Cardiac fibroblast (primary cell): ENCODE measurements around the gene DCDC2B.

Experiments
- DNase-seq, 2 donors: peaks; one replicate each; pipeline versions ENCODE4 v3.0.0 to v3.0.0-alpha.2; 2010; ENCODE audit warnings: low read depth in 2 of 2
- H3K4me3 ChIP-seq, 2 donors: replicated peaks in 1 of 2; 1 replicate in 1 of 2; 2 replicates in 1 of 2; pipeline ENCODE4 v1.5.1; 2011; ENCODE audit warnings: low read depth in 2 of 2, low read length in 2 of 2, mild to moderate bottlenecking in 2 of 2, moderate library complexity in 1 of 2
- CTCF ChIP-seq: IDR thresholded peaks from one replicate; pipeline ENCODE4 v1.5.1; 2011; ENCODE audit warnings: low read depth, mild to moderate bottlenecking, low read length, inconsistent platforms

The DCDC2B gene

GRCh38 chr1:32179193-32179442, 29.8 kb upstream of the DCDC2B start:
- peak overlapping the region; percentile 26 to 76 for H3K4me3 ChIP-seq
- no peak for TF ChIP-seq CTCF
- DNase-seq: no peak

- DNase-seq: peak; percentile 93 to 96
- no peak for TF ChIP-seq CTCF
- peak within 1 kb of the TSS; percentile 67 to 76 for H3K4me3 ChIP-seq
Measured at GRCh38 chr1:32179443-32180185, 29.3 kb upstream of the DCDC2B start, which contains the start of gene TXLNA. TSS of gene TXLNA (plus strand) at chr1:32179675. CDS start at chr1:32180346, 671 bp downstream.

GRCh38 chr1:32180186-32181060, 28.5 kb upstream of the DCDC2B start:
- peak; percentile 52 to 73 for DNase-seq
- no peak for TF ChIP-seq CTCF
- H3K4me3 ChIP-seq: peak overlapping the region; percentile 67 to 76

GRCh38 chr1:32181065-32181464, 27.8 kb upstream of the DCDC2B start:
- no peak for TF ChIP-seq CTCF
- H3K4me3 ChIP-seq: peak overlapping the region; percentile 67 to 76
- no peak for DNase-seq

- no peak for TF ChIP-seq CTCF
- no peak for DNase-seq
- H3K4me3 ChIP-seq: peak overlapping the region; percentile 67 to 76
Measured at GRCh38 chr1:32181563-32181962, 27.3 kb upstream of the DCDC2B start.

- peak overlapping the region; percentile 13 to 76 for H3K4me3 ChIP-seq
- DNase-seq: peak in 1 of 2 donors; percentile 34
- TF ChIP-seq CTCF: no peak
Measured at GRCh38 chr1:32182060-32182459, 26.8 kb upstream of the DCDC2B start.
